H1 (cell line): ENCODE measurements around the gene C19orf38. TPM values are rescaled to one million over a fixed set of nuclear protein-coding genes. Genes with fewer than 3 reads are reported as not detected.
A peak's percentile ranks its signal among the peaks of the same experiment; 100 is the strongest.

Source experiments
- CTCF ChIA-PET: fragments of 300-600 bp; sonication (Branson Sonifier 250); formaldehyde crosslinking; loops from one replicate; lab custom pipeline; 2021; ENCODE audit not compliant: partially characterized antibody; lab: Charles Lee
- POLR2A ChIA-PET: fragments of 300-600 bp; sonication (Branson Sonifier 250); formaldehyde crosslinking; loops from one replicate; lab custom pipeline; 2021; ENCODE audit warnings: inconsistent platforms; ENCODE audit not compliant: partially characterized antibody; lab: Charles Lee
- DNase-seq, 2 experiments: peaks; one replicate each; pipeline versions ENCODE4 v3.0.0 to v3.0.0-alpha.2; 2010 to 2022; ENCODE audit warnings: low spot score in 2 of 2, low read depth in 1 of 2, mixed read lengths in 1 of 2
- FAIRE-seq: peaks from 2 replicates; lab custom pipeline; 2011; peaks lifted over from hg19 to GRCh38; lab: Jason Lieb, UNC
- H2AFZ ChIP-seq: 2 replicates; pipeline ENCODE4 v1.8.1; 2012; ENCODE audit warnings: low read length, inconsistent platforms
- H2AK5ac ChIP-seq: 2 replicates; pipeline ENCODE4 v1.6.1; 2013; ENCODE audit warnings: low read depth, low read length
- H2BK120ac ChIP-seq: replicated peaks from 2 replicates; pipeline ENCODE3; 2013; ENCODE audit warnings: low read depth, low read length, inconsistent platforms
- H2BK12ac ChIP-seq: 2 replicates; pipeline ENCODE4 v1.6.1; 2013; ENCODE audit warnings: low read depth, low read length
- H2BK15ac ChIP-seq: 2 replicates; pipeline ENCODE4 v1.6.1; 2013; ENCODE audit warnings: low read length
- H2BK20ac ChIP-seq: 2 replicates; pipeline ENCODE4 v1.6.1; 2013; ENCODE audit warnings: low read length
- H2BK5ac ChIP-seq: 2 replicates; pipeline ENCODE4 v1.6.1; 2013; ENCODE audit warnings: low read depth, low read length
- H3K14ac ChIP-seq: 2 replicates; pipeline ENCODE4 v1.6.1; 2013; ENCODE audit warnings: inconsistent platforms; ENCODE audit not compliant: insufficient read length
- H3K18ac ChIP-seq: 2 replicates; pipeline ENCODE4 v1.6.1; 2013; ENCODE audit warnings: low read length; ENCODE audit errors: extremely low read depth
- H3K23ac ChIP-seq: 2 replicates; pipeline ENCODE4 v1.6.1; 2013; ENCODE audit warnings: inconsistent platforms; ENCODE audit not compliant: insufficient read length
- H3K23me2 ChIP-seq: 2 replicates; pipeline ENCODE4 v1.6.1; 2013; ENCODE audit warnings: low read depth, low read length
- H3K27ac ChIP-seq: 2 replicates; pipeline ENCODE4 v1.6.1; 2011; ENCODE audit warnings: low read depth, low read length, inconsistent platforms
- H3K27me3 ChIP-seq, 4 experiments: replicated peaks in 1 of 4; 1 replicate in 1 of 4; 2 replicates in 3 of 4; pipeline versions ENCODE4 v1.6.1 to v1.8.1; 2011 to 2013; ENCODE audit warnings: low read length in 3 of 4, mild to moderate bottlenecking in 3 of 4, inconsistent platforms in 2 of 4, mixed read lengths in 2 of 4, moderate library complexity in 1 of 4; ENCODE audit not compliant: control insufficient read depth in 3 of 4, insufficient read depth in 3 of 4; ENCODE audit errors: extremely low read depth in 1 of 4
- H3K36me3 ChIP-seq, 4 experiments: 2 replicates each; pipeline versions ENCODE4 v1.6.1 to v1.8.1; 2011 to 2013; ENCODE audit warnings: mild to moderate bottlenecking in 4 of 4, low read length in 3 of 4, moderate library complexity in 2 of 4, control low read depth in 1 of 4, inconsistent platforms in 1 of 4; ENCODE audit not compliant: insufficient read depth in 4 of 4, control insufficient read depth in 2 of 4
- H3K4ac ChIP-seq: replicated peaks from 2 replicates; pipeline ENCODE3; 2013; ENCODE audit warnings: low read length, low read depth, mixed read lengths, inconsistent platforms; ENCODE audit not compliant: insufficient read length
- H3K4me1 ChIP-seq, 4 experiments: replicated peaks in 1 of 4; 1 replicate in 1 of 4; 2 replicates in 3 of 4; pipeline versions ENCODE4 v1.6.1 to v1.8.1; 2011 to 2013; ENCODE audit warnings: low read length in 3 of 4, inconsistent platforms in 2 of 4, mixed read lengths in 1 of 4; ENCODE audit not compliant: insufficient read depth in 4 of 4, control insufficient read depth in 3 of 4
- H3K4me2 ChIP-seq, 2 experiments: 2 replicates each; pipeline versions ENCODE4 v1.6.1 to v1.8.1; 2011 to 2013; ENCODE audit warnings: low read depth in 2 of 2, low read length in 2 of 2, control low read depth in 1 of 2, inconsistent platforms in 1 of 2, mild to moderate bottlenecking in 1 of 2; ENCODE audit not compliant: insufficient read depth in 1 of 2
- H3K4me3 ChIP-seq, 4 experiments: fragments of 200-600, 300-600 bp in 1 of 4; sonication (generic), shearing (Covaris generic), sonication (Bioruptor Twin) in 1 of 4; 2 replicates each; pipeline versions ENCODE4 v1.5.1 to v1.8.1; 2011 to 2016; ENCODE audit warnings: low read length in 4 of 4, low read depth in 3 of 4, control low read depth in 2 of 4, inconsistent platforms in 2 of 4, mild to moderate bottlenecking in 2 of 4, mixed read lengths in 1 of 4, moderate library complexity in 1 of 4; ENCODE audit not compliant: insufficient read depth in 2 of 4; ENCODE audit errors: extremely low read depth in 1 of 4
- H3K56ac ChIP-seq: replicated peaks from 2 replicates; pipeline ENCODE3; 2013; ENCODE audit warnings: low read depth, mild to moderate bottlenecking, mixed read lengths, low read length, inconsistent platforms; ENCODE audit not compliant: insufficient read length
- H3K79me1 ChIP-seq: 2 replicates; pipeline ENCODE4 v1.6.1; 2013; ENCODE audit warnings: low read depth, low read length, control low read depth
- H3K79me2 ChIP-seq, 2 experiments: 2 replicates each; pipeline versions ENCODE4 v1.6.1 to v1.8.1; 2012 to 2013; ENCODE audit warnings: low read length in 2 of 2, mild to moderate bottlenecking in 2 of 2, inconsistent platforms in 1 of 2; ENCODE audit not compliant: insufficient read depth in 2 of 2, control insufficient read depth in 1 of 2
- H3K9ac ChIP-seq, 4 experiments: replicated peaks in 1 of 4; 1 replicate in 1 of 4; 2 replicates in 3 of 4; pipeline versions ENCODE4 v1.6.1 to v1.8.1; 2011 to 2013; ENCODE audit warnings: low read depth in 3 of 4, low read length in 3 of 4, control low read depth in 2 of 4, mild to moderate bottlenecking in 2 of 4, moderate library complexity in 2 of 4, inconsistent platforms in 1 of 4; ENCODE audit errors: extremely low read depth in 1 of 4
- H3K9me3 ChIP-seq, 2 experiments: 2 replicates each; pipeline versions ENCODE4 v1.6.1 to v1.8.1; 2012 to 2013; ENCODE audit warnings: mild to moderate bottlenecking in 2 of 2, moderate library complexity in 2 of 2, control low read depth in 1 of 2, inconsistent platforms in 1 of 2, low read depth in 1 of 2, low read length in 1 of 2, mixed read lengths in 1 of 2; ENCODE audit not compliant: insufficient read depth in 2 of 2
- H4K20me1 ChIP-seq, 2 experiments: replicated peaks in 1 of 2; 2 replicates each; pipeline versions ENCODE3 to v1.8.1; 2011 to 2013; ENCODE audit warnings: inconsistent platforms in 2 of 2, low read length in 2 of 2, mild to moderate bottlenecking in 1 of 2; ENCODE audit not compliant: insufficient read depth in 2 of 2, control insufficient read depth in 1 of 2
- H4K5ac ChIP-seq: 2 replicates; pipeline ENCODE4 v1.6.1; 2013; ENCODE audit warnings: low read length, low read depth, mixed read lengths, inconsistent platforms; ENCODE audit not compliant: insufficient read length
- H4K8ac ChIP-seq: 2 replicates; pipeline ENCODE4 v1.8.0; 2013; ENCODE audit warnings: mild to moderate bottlenecking, moderate library complexity, low read length, inconsistent platforms; ENCODE audit not compliant: insufficient read depth; ENCODE audit errors: extremely low read depth
- H4K91ac ChIP-seq: replicated peaks from 2 replicates; pipeline ENCODE3; 2013; ENCODE audit warnings: low read length, mixed read lengths, inconsistent platforms; ENCODE audit not compliant: insufficient read length
- WGBS, 2 experiments: shearing (Covaris generic) in 1 of 2; methylation state at CpG; one replicate each; pipeline versions ENCODE4 v1.1.6 to v1.1.7; 2013 to 2015; ENCODE audit warnings: low lambda C conversion rate in 2 of 2, mixed read lengths in 2 of 2, inconsistent platforms in 1 of 2, low coverage in 1 of 2, missing lambda C conversion rate in 1 of 2; ENCODE audit not compliant: insufficient replicate concordance in 2 of 2, insufficient coverage in 1 of 2, insufficient read length in 1 of 2; ENCODE audit errors: extremely low coverage in 1 of 2, missing lambda C conversion rate in 1 of 2; 5-methylcytosine and 5-hydroxymethylcytosine counted together
- polyA plus RNA-seq, 7 experiments: library from polyadenylated mRNA; depleted of rRNA in 3 of 7; stranded (reverse) in 5 of 7; unstranded in 2 of 7; fragments of >200 nt in 5 of 7; fragments of 200-250 nt in 2 of 7; gene quantifications; 1 replicate in 5 of 7; 2 replicates in 1 of 7; 4 replicates in 1 of 7; pipeline versions ENCODE4 v1.2.1 to v1.2.3, GENCODE V29; 2011 to 2013; ENCODE audit warnings: missing spikeins in 2 of 7, mixed read lengths in 2 of 7
- total RNA-seq: library from RNA; stranded (reverse); fragmentation: NEBNext Ultra II Directional; extraction: Animal tissue kit (Norgen Biotek cat#: 25700); gene quantifications from 2 replicates; pipeline ENCODE4 v1.2.1, GENCODE V29; 2021

Gene C19orf38
- total and polyA plus RNA-seq, 2 of the 8 experiments (the other 6 are each of a cell fraction or from before 2014, with no cell fraction given) = 0.53 TPM; not detected in 1

GRCh38 chr19:10830370-10830769 is 17.8 kb upstream of the C19orf38 start:
- Histone ChIP-seq H2BK20ac (no peak overlapping the region), H4K91ac (no peak overlapping the region), H3K27me3 (no peaks in the 10 kb centered on the region), H3K4ac (no peak overlapping the region), H3K23me2 (peaks cover 4% of the 10 kb centered on the region; the same call in 1 of the 2 replicates), H2BK12ac (no peak overlapping the region), H3K23ac (no peak overlapping the region), H2AK5ac (no peak overlapping the region), H3K79me1 (peaks cover 4% of the 10 kb centered on the region; the same call in 1 of the 2 replicates), H2BK15ac (no peak overlapping the region), H3K4me2 (no peak overlapping the region), H4K8ac (0 out of 2 replicates have a peak overlapping the region, but pooled peaks have one; percentile 21), H2AFZ (no peak overlapping the region), H3K27ac (no peak overlapping the region), H4K5ac (no peak overlapping the region), H3K36me3 (peaks cover 2 to 34% (median 14%) of the 10 kb centered on the region in 4 experiments; a peak in 7 of 8 replicates), H3K9ac (no peak overlapping the region; a peak in 1 of 7 replicates), H3K79me2 (no peaks in the 10 kb centered on the region), H2BK5ac (no peak overlapping the region), H3K4me3 (no peak overlapping the region), H3K4me1 (peaks cover 0 to 7% (median 4%) of the 10 kb centered on the region in 4 experiments; a peak in 6 of 7 replicates), H3K9me3 (no peaks in the 10 kb centered on the region), H4K20me1 (peaks cover 0 to 10% of the 10 kb centered on the region in 2 experiments), H2BK120ac (no peak overlapping the region), H3K56ac (no peak overlapping the region), H3K14ac (no peak overlapping the region), H3K18ac (no peak overlapping the region)
- WGBS, 2 experiments = 93% methylated on average over 5 of the region's 7 CpGs; no CpG with 5 or more reads in 1 of the 2 experiments
- ChIA-PET CTCF (interaction anchor here (1.1 to 4.8 kb wide), 7 partner anchors 9 to 114 kb away, joined by 3 to 22 read pairs (median 7); partner anchors contain the start of gene DNM2), POLR2A (interaction anchor here (1.0 kb wide), 1 partner anchor 1836 kb away, joined by 3 read pairs; the partner anchor contains the start of genes MAN2B1 and WDR83)
- DNase-seq = no peak
- FAIRE-seq = no peak
